ENCODE results near the gene STX19.

STX19 gene

GRCh38 chr3:94036909-94037507, 8.6 kb upstream of the STX19 start:
- DNase-seq (ENCODE audit: low read depth): peak; percentile 35

GRCh38 chr3:94026623-94027022, 1.8 kb downstream of the STX19 start:
- DNase-seq (ENCODE audit: low read depth): no peak

GRCh38 chr3:94024385-94024784, 4.0 kb downstream of the STX19 start:
- no peak for DNase-seq (ENCODE audit: low read depth)

- no peak for DNase-seq (ENCODE audit: low read depth)
These were observed 8.1 kb downstream of the STX19 start for GRCh38 chr3:94020293-94020692.

- no peak for DNase-seq (ENCODE audit: low read depth)
These were observed 8.7 kb downstream of the STX19 start for GRCh38 chr3:94019659-94020058.

- DNase-seq (ENCODE audit: low read depth): no peak
These were observed 13.4 kb downstream of the STX19 start for GRCh38 chr3:94015025-94015424.

- DNase-seq (ENCODE audit: low read depth): no peak
These were observed 16.2 kb downstream of the STX19 start for GRCh38 chr3:94012185-94012584.

GRCh38 chr3:94011233-94011711, 17.1 kb downstream of the STX19 start:
- DNase-seq (ENCODE audit: low read depth): no peak

GRCh38 chr3:94009608-94010007, 18.8 kb downstream of the STX19 start:
- no peak for DNase-seq (ENCODE audit: low read depth)

- no peak for DNase-seq (ENCODE audit: low read depth)
These were observed 20.1 kb downstream of the STX19 start for GRCh38 chr3:94008253-94008652.

GRCh38 chr3:94004301-94004910, 24.0 kb downstream of the STX19 start:
- peak; percentile 19 for DNase-seq (ENCODE audit: low read depth)

- no peak for DNase-seq (ENCODE audit: low read depth)
These were observed 26.4 kb downstream of the STX19 start for GRCh38 chr3:94001827-94002495.

GRCh38 chr3:94001191-94001590, 27.2 kb downstream of the STX19 start:
- DNase-seq (ENCODE audit: low read depth): no peak

GRCh38 chr3:93994056-93994455, 34.3 kb downstream of the STX19 start:
- DNase-seq (ENCODE audit: low read depth): no peak

- no peak for DNase-seq (ENCODE audit: low read depth)
These were observed 36.2 kb downstream of the STX19 start for GRCh38 chr3:93992207-93992606.

- no peak for DNase-seq (ENCODE audit: low read depth)
These were observed 36.8 kb downstream of the STX19 start for GRCh38 chr3:93991631-93992030.

- DNase-seq (ENCODE audit: low read depth): no peak
These were observed 39.2 kb downstream of the STX19 start for GRCh38 chr3:93989241-93989640.

- no peak for DNase-seq (ENCODE audit: low read depth)
These were observed 39.6 kb downstream of the STX19 start for GRCh38 chr3:93988764-93989163.

GRCh38 chr3:93988283-93988682, 40.1 kb downstream of the STX19 start:
- DNase-seq (ENCODE audit: low read depth): no peak

- DNase-seq (ENCODE audit: low read depth): no peak
These were observed 43.8 kb downstream of the STX19 start for GRCh38 chr3:93984618-93985017.

- DNase-seq (ENCODE audit: low read depth): no peak
These were observed 45.0 kb downstream of the STX19 start for GRCh38 chr3:93983408-93983807.

GRCh38 chr3:93981649-93982048, 46.7 kb downstream of the STX19 start:
- DNase-seq (ENCODE audit: low read depth): no peak

GRCh38 chr3:93979850-93980676, 48.3 kb downstream of the STX19 start, which contains the start of gene ARL13B:
Gene ARL13B (plus strand): TSS chr3:93980155. CDS start chr3:93980424, 269 bp downstream.
- peak; percentile 94 for DNase-seq (ENCODE audit: low read depth)
